HFF-Myc (cell line): Measurements from ENCODE around the gene ITIH4.
"Not testable (repeated sequence)": the region's sequence is repeated elsewhere in the genome, so short reads cannot be mapped to it uniquely, and the experiment has no call there.

Source experiments
- DNase-seq: peaks from one replicate; pipeline ENCODE4 v3.0.0-alpha.2; 2011; ENCODE audit warnings: low read depth; ENCODE audit errors: extremely low read depth
- H3K4me3 ChIP-seq: replicated peaks from 2 replicates; pipeline ENCODE4 v1.5.1; 2011; ENCODE audit warnings: low read depth, mild to moderate bottlenecking, control low read depth, low read length
- CTCF ChIP-seq: IDR thresholded peaks from 2 replicates; pipeline ENCODE4 v1.5.1; 2012; ENCODE audit warnings: mild to moderate bottlenecking, low read depth, low read length, control low read depth; ENCODE audit errors: missing control alignments

The ITIH4 gene

GRCh38 chr3:52777127-52777958 is 53.1 kb downstream of the ITIH4 start, which contains the start of gene ITIH1:
Gene ITIH1 (plus strand): TSS chr3:52777599. CDS start chr3:52777616, 17 bp downstream.
- no peak within 1 kb of the TSS for H3K4me3 ChIP-seq
- TF ChIP-seq CTCF = no peak
- no peak for DNase-seq

GRCh38 chr3:52776486-52776885 is 54.0 kb downstream of the ITIH4 start:
- not testable (repeated sequence) for H3K4me3 ChIP-seq

GRCh38 chr3:52775877-52776276 is 54.6 kb downstream of the ITIH4 start:
- TF ChIP-seq CTCF = no peak
- DNase-seq = no peak
- H3K4me3 ChIP-seq = no peak overlapping the region

More at GRCh38 chr3:52776486-52776885, 54.0 kb downstream of the ITIH4 start:
- DNase-seq = not testable (repeated sequence)

- H3K4me3 ChIP-seq = no peak overlapping the region
- TF ChIP-seq CTCF = no peak
- DNase-seq = no peak
These were observed 55.3 kb downstream of the ITIH4 start for GRCh38 chr3:52774901-52775864.

- no peak for DNase-seq
- no peak for TF ChIP-seq CTCF
- H3K4me3 ChIP-seq = no peak overlapping the region
These were observed 56.3 kb downstream of the ITIH4 start for GRCh38 chr3:52774066-52774713.

- no peak overlapping the region for H3K4me3 ChIP-seq
- DNase-seq = no peak
- no peak for TF ChIP-seq CTCF
These were observed 57.0 kb downstream of the ITIH4 start for GRCh38 chr3:52773361-52774065.
